ENCODE measurements around the gene RNF144B.

RNF144B gene

GRCh38 chr6:18424201-18424600 lies 37.1 kb downstream of the RNF144B start:
- H3K27me3 ChIP-seq (ENCODE audit: control insufficient read depth, insufficient read depth, low read length) = no peaks in the 10 kb centered on the region

GRCh38 chr6:18425218-18425617 lies 38.1 kb downstream of the RNF144B start:
- H3K4me1 ChIP-seq (ENCODE audit: control insufficient read depth, insufficient read depth, low read length) = peaks cover 18% of the 10 kb centered on the region

More at GRCh38 chr6:18424201-18424600, 37.1 kb downstream of the RNF144B start:
- H3K27ac ChIP-seq (ENCODE audit: low read depth, low read length) = no peak overlapping the region
- H3K9ac ChIP-seq (ENCODE audit: low read depth, low read length) = no peak overlapping the region
- no peaks in the 10 kb centered on the region for H3K9me3 ChIP-seq (ENCODE audit: control insufficient read depth, insufficient read depth, low read length)
- H3K36me3 ChIP-seq (ENCODE audit: control insufficient read depth, insufficient read depth, low read length) = no peaks in the 10 kb centered on the region
- no peak overlapping the region for H3K4me3 ChIP-seq (ENCODE audit: low read depth, low read length)
- H3K4me1 ChIP-seq (ENCODE audit: control insufficient read depth, insufficient read depth, low read length) = peaks cover 18% of the 10 kb centered on the region

GRCh38 chr6:18427296-18427695 lies 40.1 kb downstream of the RNF144B start:
- H3K4me3 ChIP-seq (ENCODE audit: low read depth, low read length) = no peak overlapping the region
- no peaks in the 10 kb centered on the region for H3K36me3 ChIP-seq (ENCODE audit: control insufficient read depth, insufficient read depth, low read length)

More at GRCh38 chr6:18425218-18425617, 38.1 kb downstream of the RNF144B start:
- H3K27me3 ChIP-seq (ENCODE audit: control insufficient read depth, insufficient read depth, low read length) = no peaks in the 10 kb centered on the region
- H3K9me3 ChIP-seq (ENCODE audit: control insufficient read depth, insufficient read depth, low read length) = no peaks in the 10 kb centered on the region
- H3K4me3 ChIP-seq (ENCODE audit: low read depth, low read length) = no peak overlapping the region
- no peak overlapping the region for H3K27ac ChIP-seq (ENCODE audit: low read depth, low read length)
- no peaks in the 10 kb centered on the region for H3K36me3 ChIP-seq (ENCODE audit: control insufficient read depth, insufficient read depth, low read length)
- no peak overlapping the region for H3K9ac ChIP-seq (ENCODE audit: low read depth, low read length)

GRCh38 chr6:18429655-18430297 lies 42.6 kb downstream of the RNF144B start:
- Histone ChIP-seq H3K27me3 (ENCODE audit: control insufficient read depth, insufficient read depth, low read length) (no peaks in the 10 kb centered on the region), H3K9me3 (ENCODE audit: control insufficient read depth, insufficient read depth, low read length) (no peaks in the 10 kb centered on the region), H3K4me1 (ENCODE audit: control insufficient read depth, insufficient read depth, low read length) (peaks cover 11% of the 10 kb centered on the region; the same call in 1 of the 2 replicates), H3K27ac (ENCODE audit: low read depth, low read length) (no peak overlapping the region), H3K4me3 (ENCODE audit: low read depth, low read length) (no peak overlapping the region), H3K9ac (ENCODE audit: low read depth, low read length) (no peak overlapping the region), H3K36me3 (ENCODE audit: control insufficient read depth, insufficient read depth, low read length) (no peaks in the 10 kb centered on the region)

More at GRCh38 chr6:18427296-18427695, 40.1 kb downstream of the RNF144B start:
- H3K4me1 ChIP-seq (ENCODE audit: control insufficient read depth, insufficient read depth, low read length) = peaks cover 18% of the 10 kb centered on the region
- H3K27ac ChIP-seq (ENCODE audit: low read depth, low read length) = no peak overlapping the region
- H3K9me3 ChIP-seq (ENCODE audit: control insufficient read depth, insufficient read depth, low read length) = no peaks in the 10 kb centered on the region
- H3K27me3 ChIP-seq (ENCODE audit: control insufficient read depth, insufficient read depth, low read length) = no peaks in the 10 kb centered on the region
- H3K9ac ChIP-seq (ENCODE audit: low read depth, low read length) = no peak overlapping the region

GRCh38 chr6:18431581-18431980 lies 44.4 kb downstream of the RNF144B start:
- no peak overlapping the region for H3K4me3 ChIP-seq (ENCODE audit: low read depth, low read length)
- no peak overlapping the region for H3K9ac ChIP-seq (ENCODE audit: low read depth, low read length)
- no peaks in the 10 kb centered on the region for H3K9me3 ChIP-seq (ENCODE audit: control insufficient read depth, insufficient read depth, low read length)
- H3K27ac ChIP-seq (ENCODE audit: low read depth, low read length) = no peak overlapping the region
- H3K36me3 ChIP-seq (ENCODE audit: control insufficient read depth, insufficient read depth, low read length) = no peaks in the 10 kb centered on the region
- H3K27me3 ChIP-seq (ENCODE audit: control insufficient read depth, insufficient read depth, low read length) = no peaks in the 10 kb centered on the region
- peaks cover 4% of the 10 kb centered on the region; the same call in 1 of the 2 replicates for H3K4me1 ChIP-seq (ENCODE audit: control insufficient read depth, insufficient read depth, low read length)

- H3K4me3 ChIP-seq (ENCODE audit: low read depth, low read length) = no peak overlapping the region
- no peaks in the 10 kb centered on the region for H3K27me3 ChIP-seq (ENCODE audit: control insufficient read depth, insufficient read depth, low read length)
- no peak overlapping the region for H3K27ac ChIP-seq (ENCODE audit: low read depth, low read length)
- H3K9ac ChIP-seq (ENCODE audit: low read depth, low read length) = no peak overlapping the region
- H3K36me3 ChIP-seq (ENCODE audit: control insufficient read depth, insufficient read depth, low read length) = no peaks in the 10 kb centered on the region
- H3K4me1 ChIP-seq (ENCODE audit: control insufficient read depth, insufficient read depth, low read length) = peaks cover 4% of the 10 kb centered on the region; the same call in 1 of the 2 replicates
- no peaks in the 10 kb centered on the region for H3K9me3 ChIP-seq (ENCODE audit: control insufficient read depth, insufficient read depth, low read length)
Observed at GRCh38 chr6:18432180-18432579, 45.0 kb downstream of the RNF144B start.

- no peaks in the 10 kb centered on the region for H3K36me3 ChIP-seq (ENCODE audit: control insufficient read depth, insufficient read depth, low read length)
- H3K27me3 ChIP-seq (ENCODE audit: control insufficient read depth, insufficient read depth, low read length) = no peaks in the 10 kb centered on the region
- peaks cover 4% of the 10 kb centered on the region; the same call in 1 of the 2 replicates for H3K4me1 ChIP-seq (ENCODE audit: control insufficient read depth, insufficient read depth, low read length)
- H3K9me3 ChIP-seq (ENCODE audit: control insufficient read depth, insufficient read depth, low read length) = no peaks in the 10 kb centered on the region
- H3K4me3 ChIP-seq (ENCODE audit: low read depth, low read length) = no peak overlapping the region
- no peak overlapping the region for H3K27ac ChIP-seq (ENCODE audit: low read depth, low read length)
- H3K9ac ChIP-seq (ENCODE audit: low read depth, low read length) = no peak overlapping the region
Observed at GRCh38 chr6:18432619-18433018, 45.5 kb downstream of the RNF144B start.

- Histone ChIP-seq H3K27me3 (ENCODE audit: control insufficient read depth, insufficient read depth, low read length) (no peaks in the 10 kb centered on the region), H3K9me3 (ENCODE audit: control insufficient read depth, insufficient read depth, low read length) (no peaks in the 10 kb centered on the region), H3K4me3 (ENCODE audit: low read depth, low read length) (no peak overlapping the region), H3K4me1 (ENCODE audit: control insufficient read depth, insufficient read depth, low read length) (peaks cover 4% of the 10 kb centered on the region; the same call in 1 of the 2 replicates), H3K27ac (ENCODE audit: low read depth, low read length) (no peak overlapping the region), H3K36me3 (ENCODE audit: control insufficient read depth, insufficient read depth, low read length) (no peaks in the 10 kb centered on the region), H3K9ac (ENCODE audit: low read depth, low read length) (no peak overlapping the region)
Observed at GRCh38 chr6:18433059-18433458, 45.9 kb downstream of the RNF144B start.

- Histone ChIP-seq H3K27ac (ENCODE audit: low read depth, low read length) (no peak overlapping the region), H3K27me3 (ENCODE audit: control insufficient read depth, insufficient read depth, low read length) (no peaks in the 10 kb centered on the region), H3K4me3 (ENCODE audit: low read depth, low read length) (no peak overlapping the region), H3K9ac (ENCODE audit: low read depth, low read length) (no peak overlapping the region), H3K9me3 (ENCODE audit: control insufficient read depth, insufficient read depth, low read length) (no peaks in the 10 kb centered on the region), H3K36me3 (ENCODE audit: control insufficient read depth, insufficient read depth, low read length) (no peaks in the 10 kb centered on the region), H3K4me1 (ENCODE audit: control insufficient read depth, insufficient read depth, low read length) (peaks cover 4% of the 10 kb centered on the region; the same call in 1 of the 2 replicates)
Observed at GRCh38 chr6:18436341-18436740, 49.2 kb downstream of the RNF144B start.

- Histone ChIP-seq H3K4me1 (ENCODE audit: control insufficient read depth, insufficient read depth, low read length) (no peaks in the 10 kb centered on the region), H3K36me3 (ENCODE audit: control insufficient read depth, insufficient read depth, low read length) (no peaks in the 10 kb centered on the region), H3K9ac (ENCODE audit: low read depth, low read length) (no peak overlapping the region), H3K4me3 (ENCODE audit: low read depth, low read length) (no peak overlapping the region), H3K27me3 (ENCODE audit: control insufficient read depth, insufficient read depth, low read length) (no peaks in the 10 kb centered on the region), H3K9me3 (ENCODE audit: control insufficient read depth, insufficient read depth, low read length) (no peaks in the 10 kb centered on the region), H3K27ac (ENCODE audit: low read depth, low read length) (no peak overlapping the region)
Observed at GRCh38 chr6:18439581-18439980, 52.4 kb downstream of the RNF144B start.

- Histone ChIP-seq H3K4me3 (ENCODE audit: low read depth, low read length) (no peak overlapping the region), H3K36me3 (ENCODE audit: control insufficient read depth, insufficient read depth, low read length) (no peaks in the 10 kb centered on the region), H3K27ac (ENCODE audit: low read depth, low read length) (no peak overlapping the region), H3K27me3 (ENCODE audit: control insufficient read depth, insufficient read depth, low read length) (no peaks in the 10 kb centered on the region), H3K9me3 (ENCODE audit: control insufficient read depth, insufficient read depth, low read length) (no peaks in the 10 kb centered on the region), H3K4me1 (ENCODE audit: control insufficient read depth, insufficient read depth, low read length) (no peaks in the 10 kb centered on the region), H3K9ac (ENCODE audit: low read depth, low read length) (no peak overlapping the region)
Observed at GRCh38 chr6:18441251-18441979, 54.3 kb downstream of the RNF144B start.
